K562 (cell line): ENCODE data around the gene DTX1. TPM values are rescaled to one million over a fixed set of nuclear protein-coding genes. Genes with fewer than 3 reads are reported as not detected.

Experiments used
- ATAC-seq: fragments of 200-7000 bp; cut with Tn5 transposase; 3 replicates; pipeline ENCODE4 v1.9.1; 2020; ENCODE audit warnings: moderate library complexity
- BruUV-seq: library from RNA; stranded (reverse); fragments of 400-500 nt; replicated peaks from 2 replicates; lab custom pipeline; 2021; lab: Mats Ljungman, UMichigan
- CTCF ChIA-PET: fragments of 300-600 bp; formaldehyde crosslinking; extraction: SDS; loops from one replicate; lab custom pipeline; 2021; ENCODE audit warnings: low intra/inter-chr PET ratio; lab: Yijun Ruan, JAX
- POLR2A ChIA-PET: fragments of 300-600, 350-650 bp; sonication (Branson Sonifier 250); formaldehyde crosslinking; extraction: SDS; loops from one replicate; lab custom pipeline; 2021; ENCODE audit warnings: antibody characterized with exemption, inconsistent platforms; lab: Yijun Ruan, JAX
- DNase-seq, 4 experiments: peaks; one replicate each; pipeline versions ENCODE4 v3.0.0 to v3.0.0-alpha.2; 2011 to 2018; ENCODE audit warnings: low spot score in 3 of 4, mixed read lengths in 3 of 4; ENCODE audit errors: extremely low read depth in 1 of 4
- FAIRE-seq: peaks from 2 replicates; lab custom pipeline; 2011; peaks lifted over from hg19 to GRCh38; lab: Jason Lieb, UNC
- H2AFZ ChIP-seq: 2 replicates; pipeline ENCODE4 v1.6.0; 2011; ENCODE audit warnings: low read depth, low read length, control low read depth, inconsistent platforms
- H3K27ac ChIP-seq: fragments of 200-600 bp; 3 replicates; pipeline ENCODE4 v1.8.0; 2011; ENCODE audit warnings: low read depth, mild to moderate bottlenecking, control low read depth, inconsistent platforms, low read length, moderate library complexity, mixed read lengths; ENCODE audit errors: extremely low read depth
- H3K27me3 ChIP-seq, 2 experiments: fragments of 300-600 bp in 1 of 2; 2 replicates in 1 of 2; 3 replicates in 1 of 2; pipeline versions ENCODE4 v1.6.0 to v1.8.0; 2011; ENCODE audit warnings: inconsistent platforms in 2 of 2, low read length in 2 of 2, mild to moderate bottlenecking in 1 of 2, mixed read lengths in 1 of 2, moderate library complexity in 1 of 2; ENCODE audit not compliant: control insufficient read depth in 2 of 2, insufficient read depth in 2 of 2
- H3K36me3 ChIP-seq: fragments of 300-600 bp; 3 replicates; pipeline ENCODE4 v1.8.0; 2011; ENCODE audit warnings: mild to moderate bottlenecking, low read length, inconsistent platforms; ENCODE audit not compliant: control insufficient read depth, insufficient read depth
- H3K4me1 ChIP-seq, 2 experiments: fragments of 200-600 bp in 1 of 2; replicated peaks in 1 of 2; 2 replicates in 1 of 2; 3 replicates in 1 of 2; pipeline versions ENCODE4 v1.5.1 to v1.8.0; 2011; ENCODE audit warnings: inconsistent platforms in 2 of 2, low read length in 2 of 2, mild to moderate bottlenecking in 1 of 2, mixed read lengths in 1 of 2, moderate library complexity in 1 of 2; ENCODE audit not compliant: control insufficient read depth in 2 of 2, insufficient read depth in 2 of 2
- H3K4me2 ChIP-seq: 2 replicates; pipeline ENCODE4 v1.6.1; 2011; ENCODE audit warnings: low read length, control low read depth, inconsistent platforms, mixed read lengths; ENCODE audit not compliant: insufficient read depth
- H3K4me3 ChIP-seq: fragments of 200-600 bp; sonication (generic), shearing (Covaris generic); 2 replicates; pipeline ENCODE4 v1.5.1; 2016; ENCODE audit warnings: control low read depth, inconsistent platforms
- H3K79me2 ChIP-seq: fragments of 200-600 bp; 3 replicates; pipeline ENCODE4 v1.8.0; 2011; ENCODE audit warnings: low read length, inconsistent platforms; ENCODE audit not compliant: control insufficient read depth, insufficient read depth
- H3K9ac ChIP-seq, 2 experiments: 2 replicates each; pipeline versions ENCODE4 v1.6.0 to v1.6.1; 2011; ENCODE audit warnings: low read depth in 2 of 2, low read length in 2 of 2, control low read depth in 1 of 2, inconsistent platforms in 1 of 2, mild to moderate bottlenecking in 1 of 2, mixed read lengths in 1 of 2; ENCODE audit not compliant: insufficient read depth in 1 of 2
- H3K9me1 ChIP-seq: one replicate; pipeline ENCODE4 v1.6.0; 2011; ENCODE audit warnings: inconsistent platforms, mild to moderate bottlenecking, low read length, moderate library complexity; ENCODE audit not compliant: control insufficient read depth, insufficient read depth
- H3K9me3 ChIP-seq: replicated peaks from 2 replicates; pipeline ENCODE4 v1.5.1; 2011; ENCODE audit warnings: low read depth, low read length, inconsistent platforms; ENCODE audit not compliant: control insufficient read depth, insufficient read depth
- H4K20me1 ChIP-seq: replicated peaks from 2 replicates; pipeline ENCODE4 v1.6.1; 2011; ENCODE audit warnings: low read length, inconsistent platforms, mixed read lengths; ENCODE audit not compliant: control insufficient read depth, insufficient read depth
- GTF2A2 ChIP-seq: IDR thresholded peaks from 2 replicates; pipeline ENCODE4 v1.6.1; 2016; ENCODE audit warnings: mild to moderate bottlenecking, missing genetic modification characterization, missing compliant biosample characterization
- HNRNPK ChIP-seq: fragments of 200-400 bp; formaldehyde crosslinking; IDR thresholded peaks from one replicate; pipeline ENCODE4 v1.6.1; 2018; ENCODE audit warnings: mild to moderate bottlenecking, low read depth, low read length; ENCODE audit not compliant: poor library complexity, severe bottlenecking
- KAT2B ChIP-seq: IDR thresholded peaks from one replicate; pipeline ENCODE4 v1.6.1; 2012; ENCODE audit warnings: low read depth, mild to moderate bottlenecking, control low read depth, inconsistent platforms, low read length, moderate library complexity
- KLF16 ChIP-seq: IDR thresholded peaks from 2 replicates; pipeline ENCODE4 v1.6.1; 2016; ENCODE audit warnings: antibody characterized with exemption
- NCOA2 ChIP-seq, 2 experiments: fragments of 450-650 bp; IDR thresholded peaks; 2 replicates each; pipeline ENCODE4 v1.6.1; 2018; ENCODE audit warnings: mild to moderate bottlenecking in 2 of 2, moderate library complexity in 1 of 2; ENCODE audit not compliant: partially characterized antibody in 2 of 2
- NONO ChIP-seq, 2 experiments: fragments of 200-400 bp in 1 of 2; fragments of 450-650 bp in 1 of 2; formaldehyde crosslinking in 1 of 2; IDR thresholded peaks; 2 replicates each; pipeline ENCODE4 v1.6.1; 2017; ENCODE audit warnings: low read depth in 2 of 2, mild to moderate bottlenecking in 2 of 2, moderate library complexity in 2 of 2, low read length in 1 of 2
- POLR2AphosphoS5 ChIP-seq: IDR thresholded peaks from 2 replicates; pipeline ENCODE4 v1.6.1; 2011; ENCODE audit warnings: mild to moderate bottlenecking, low read depth, low read length, moderate library complexity; ENCODE audit not compliant: control insufficient read depth, insufficient read depth
- PTTG1 ChIP-seq: fragments of 450-650 bp; IDR thresholded peaks from 2 replicates; pipeline ENCODE4 v1.6.1; 2016; ENCODE audit warnings: low read depth, mild to moderate bottlenecking, missing genetic modification characterization, missing compliant biosample characterization
- RBM17 ChIP-seq: fragments of 200-400 bp; formaldehyde crosslinking; IDR thresholded peaks from 2 replicates; pipeline ENCODE4 v1.6.1; 2017; ENCODE audit warnings: low read depth, mild to moderate bottlenecking, low read length, borderline replicate concordance
- ZKSCAN1 ChIP-seq: fragments of 150-350 bp; IDR thresholded peaks from 2 replicates; pipeline ENCODE4 v1.6.1; 2016; ENCODE audit warnings: low read depth, low read length
- ZNF232 ChIP-seq: sonication (generic); formaldehyde crosslinking; IDR thresholded peaks from 2 replicates; pipeline ENCODE4 v1.8.0; 2022; ENCODE audit warnings: mild to moderate bottlenecking, missing genetic modification reagents
- ZNF24 ChIP-seq: fragments of 450-650 bp; IDR thresholded peaks from 2 replicates; pipeline ENCODE4 v1.6.1; 2016
- ZNF717 ChIP-seq: fragments of 250-450 bp; sonication (Bioruptor Pico); IDR thresholded peaks from 2 replicates; pipeline ENCODE4 v1.5.0; 2021
- WGBS: fragments of 100-300 bp; shearing (Covaris generic); methylation state at CpG from one replicate; pipeline ENCODE4 v1.1.6; 2016; ENCODE audit warnings: low coverage, mixed read lengths; ENCODE audit not compliant: insufficient coverage; ENCODE audit errors: missing lambda C conversion rate; 5-methylcytosine and 5-hydroxymethylcytosine counted together
- in situ Hi-C: fragments of 300-500 bp; cut with MboI; formaldehyde crosslinking; loops from 4 replicates; pipeline ENCODE4 v1.15.0; 2018; ENCODE audit warnings: inconsistent platforms, mixed read lengths
- intact Hi-C: fragments of 100-400 bp; cut with micrococcal nuclease; formaldehyde crosslinking; loops from 2 replicates; pipeline ENCODE4 v1.14.2; 2022
- polyA plus RNA-seq, 8 experiments: library from polyadenylated mRNA; depleted of rRNA in 4 of 8; stranded (reverse) in 5 of 8; unstranded in 3 of 8; fragments of >200 nt; fragmentation: Nextera tagmentation in 2 of 8; fragmentation: Illumina TruSeq in 1 of 8; extraction: Ambion mirVana in 2 of 8; extraction: Trizol in 1 of 8; gene quantifications; 2 replicates each; pipeline versions ENCODE4 v1.2.1 to v1.2.3, GENCODE V29; 2011 to 2014; ENCODE audit warnings: inconsistent platforms in 1 of 8, missing spikeins in 1 of 8
- total RNA-seq, 7 experiments: library from RNA; depleted of rRNA in 6 of 7; stranded (reverse); fragments of >200 nt in 6 of 7; fragmentation: Illumina TruSeq in 2 of 7; extraction: Trizol in 2 of 7; gene quantifications; 2 replicates each; pipeline versions ENCODE4 v1.2.1 to v1.2.3, GENCODE V29; 2011 to 2021; ENCODE audit warnings: low replicate concordance in 1 of 7
- TF ChIP-seq, protein P1 (sequence below): fragments of 250-450 bp; sonication (Bioruptor Pico); IDR thresholded peaks from 2 replicates; pipeline ENCODE4 v1.8.0; 2022; ENCODE audit warnings: inconsistent platforms

DTX1 gene
- total and polyA plus RNA-seq, 9 of the 15 experiments (the other 6 are each of a cell fraction or from before 2014, with no cell fraction given) = not detected

DNA sequence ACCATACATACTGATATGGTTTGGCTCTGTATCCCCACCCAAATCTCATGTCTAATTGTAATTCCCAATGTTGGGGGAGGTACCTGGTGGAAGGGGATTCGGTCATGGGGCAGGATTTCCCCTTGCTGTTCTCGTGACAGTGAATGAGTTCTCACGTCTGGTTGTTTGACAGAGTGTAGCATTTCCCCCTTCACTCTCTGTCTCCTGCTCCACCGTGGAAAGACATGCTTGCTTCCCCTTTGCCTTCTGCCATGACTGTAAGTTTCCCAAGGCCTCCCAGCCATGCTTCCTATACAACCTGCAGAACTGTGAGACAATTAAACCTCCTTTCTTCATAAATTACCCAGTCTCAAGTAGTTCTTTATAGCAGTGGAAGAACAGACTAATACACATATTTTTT is 28.8 kb upstream of the DTX1 start:
- CTCF ChIA-PET = no interaction called here
- H3K4me1 ChIP-seq = no peaks in the 10 kb centered on the region
- TF ChIP-seq ZKSCAN1 (no peak), NONO (IDR thresholded peaks at IDR 0.05; ENCODE audit: low read depth in 2 of 2, low read length in 1 of 2) (no peak), ZNF717 (no peak), ZNF24 (no peak), KAT2B (no peak), HNRNPK (no peak), ZNF232 (CRISPR knock-in tag) (no peak), KLF16 (no peak), POLR2AphosphoS5 (no peak), PTTG1 (tag) (no peak), GTF2A2 (tag) (no peak), NCOA2 (IDR thresholded peaks at IDR 0.05; ENCODE audit: partially characterized antibody in 2 of 2) (no peak), RBM17 (no peak)
- TF ChIP-seq, protein P1, sequence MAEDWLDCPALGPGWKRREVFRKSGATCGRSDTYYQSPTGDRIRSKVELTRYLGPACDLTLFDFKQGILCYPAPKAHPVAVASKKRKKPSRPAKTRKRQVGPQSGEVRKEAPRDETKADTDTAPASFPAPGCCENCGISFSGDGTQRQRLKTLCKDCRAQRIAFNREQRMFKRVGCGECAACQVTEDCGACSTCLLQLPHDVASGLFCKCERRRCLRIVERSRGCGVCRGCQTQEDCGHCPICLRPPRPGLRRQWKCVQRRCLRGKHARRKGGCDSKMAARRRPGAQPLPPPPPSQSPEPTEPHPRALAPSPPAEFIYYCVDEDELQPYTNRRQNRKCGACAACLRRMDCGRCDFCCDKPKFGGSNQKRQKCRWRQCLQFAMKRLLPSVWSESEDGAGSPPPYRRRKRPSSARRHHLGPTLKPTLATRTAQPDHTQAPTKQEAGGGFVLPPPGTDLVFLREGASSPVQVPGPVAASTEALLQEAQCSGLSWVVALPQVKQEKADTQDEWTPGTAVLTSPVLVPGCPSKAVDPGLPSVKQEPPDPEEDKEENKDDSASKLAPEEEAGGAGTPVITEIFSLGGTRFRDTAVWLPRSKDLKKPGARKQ (CRISPR knock-in tag) = no peak
- TF ChIP-seq, all 486 proteins: peak for 0
- H3K9ac ChIP-seq = no peak overlapping the region
- no peaks in the 10 kb centered on the region for H3K9me3 ChIP-seq
- H4K20me1 ChIP-seq = no peaks in the 10 kb centered on the region
- FAIRE-seq = no peak
- intact Hi-C loops = no loop called here
- ATAC-seq = no peak
- no peak overlapping the region for H2AFZ ChIP-seq
- H3K27ac ChIP-seq = no peak overlapping the region
- POLR2A ChIA-PET = no interaction called here
- no peak for DNase-seq
- 0% methylated on average over 4 of the region's 4 CpGs for WGBS
- H3K4me2 ChIP-seq = no peak overlapping the region
- H3K9me1 ChIP-seq = no peaks in the 10 kb centered on the region
- no peaks in the 10 kb centered on the region; a peak in 1 of 5 replicates for H3K27me3 ChIP-seq
- no peaks in the 10 kb centered on the region for H3K79me2 ChIP-seq
- no TSS peak for BruUV-seq
- in situ Hi-C loops = no loop called here
- no peak overlapping the region for H3K4me3 ChIP-seq
- H3K36me3 ChIP-seq = no peaks in the 10 kb centered on the region
